Measurements from ENCODE around the gene PDE4DIP.
A peak's percentile ranks its signal among the peaks of the same experiment; 100 is the strongest.
"Not testable (repeated sequence)": the region's sequence is repeated elsewhere in the genome, so short reads cannot be mapped to it uniquely, and the experiment has no call there.

Gene PDE4DIP

DNA sequence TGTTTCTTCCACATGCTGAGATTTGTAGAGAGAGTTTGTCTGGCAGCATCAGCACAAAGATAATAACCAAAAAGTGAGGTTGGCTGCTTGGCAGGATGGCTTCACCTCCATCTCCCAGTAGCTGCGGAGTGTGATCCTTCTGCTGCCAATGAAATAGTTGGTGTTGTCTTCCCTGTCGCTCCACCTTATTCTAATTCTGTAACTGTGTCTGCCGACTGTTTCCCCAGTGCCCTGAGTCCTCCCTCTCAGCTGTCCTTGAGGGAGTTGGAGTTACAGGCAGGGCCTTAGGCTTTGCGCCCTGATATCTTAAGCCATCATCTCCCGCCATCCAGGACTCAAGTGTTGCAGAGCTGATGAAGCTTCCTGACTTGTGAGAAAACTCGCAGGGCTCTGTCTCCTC, 153.2 kb downstream of the PDE4DIP start:
- H3K27ac Mint-ChIP-seq; H3K36me3 Mint-ChIP-seq; ATAC-seq (replicated peaks); H3K27me3 Mint-ChIP-seq; H3K4me1 Mint-ChIP-seq; H3K9me3 Mint-ChIP-seq; H3K4me3 Mint-ChIP-seq; DNase-seq: not testable (repeated sequence)

DNA sequence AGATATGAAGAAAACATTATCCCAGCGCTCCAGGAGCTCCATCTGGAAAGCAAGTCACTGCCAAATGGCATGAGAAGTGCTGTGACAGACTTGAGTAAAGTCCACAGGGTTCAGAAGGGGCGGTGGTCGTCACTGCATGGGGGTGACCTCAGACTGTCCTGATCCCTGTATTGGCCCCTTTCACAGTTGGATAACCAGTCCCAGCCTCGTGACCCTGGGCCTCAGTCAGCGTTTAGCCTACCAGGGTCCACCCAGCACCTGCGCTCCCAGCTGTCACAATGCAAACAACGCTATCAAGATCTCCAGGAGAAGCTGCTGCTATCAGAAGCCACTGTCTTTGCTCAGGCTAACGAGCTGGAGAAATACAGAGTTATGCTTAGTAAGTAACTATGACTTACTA, 158.4 kb downstream of the PDE4DIP start:
- ATAC-seq (replicated peaks); H3K27ac Mint-ChIP-seq; H3K27me3 Mint-ChIP-seq: not testable (repeated sequence)

DNA sequence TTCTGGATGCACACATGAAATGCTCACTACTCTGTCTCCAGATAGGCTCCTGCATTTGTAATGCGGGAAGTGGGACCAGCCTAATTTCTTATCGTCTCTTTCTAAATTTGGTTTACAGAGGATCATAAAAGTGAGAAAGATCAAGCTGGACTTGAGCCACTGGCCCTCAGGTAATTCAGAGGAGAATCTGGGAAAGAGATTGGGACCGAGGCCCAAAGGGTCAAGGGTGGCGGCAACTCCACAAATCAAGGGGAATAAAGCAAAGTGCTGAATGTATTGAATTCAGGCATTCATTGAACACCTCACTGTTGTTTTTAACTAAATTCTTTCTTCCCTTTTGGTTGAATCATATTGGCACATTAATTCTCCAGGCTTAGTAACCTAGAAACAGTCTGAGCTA, 164.1 kb downstream of the PDE4DIP start:
- not testable (repeated sequence) for H3K36me3 Mint-ChIP-seq; H3K27me3 Mint-ChIP-seq; DNase-seq; H3K4me1 Mint-ChIP-seq; H3K4me3 Mint-ChIP-seq; H3K27ac Mint-ChIP-seq; H3K9me3 Mint-ChIP-seq; ATAC-seq (replicated peaks)

More for the DNA sequence above, 158.4 kb downstream of the PDE4DIP start:
- not testable (repeated sequence) for H3K4me3 Mint-ChIP-seq, H3K9me3 Mint-ChIP-seq, DNase-seq, H3K4me1 Mint-ChIP-seq, H3K36me3 Mint-ChIP-seq

DNA sequence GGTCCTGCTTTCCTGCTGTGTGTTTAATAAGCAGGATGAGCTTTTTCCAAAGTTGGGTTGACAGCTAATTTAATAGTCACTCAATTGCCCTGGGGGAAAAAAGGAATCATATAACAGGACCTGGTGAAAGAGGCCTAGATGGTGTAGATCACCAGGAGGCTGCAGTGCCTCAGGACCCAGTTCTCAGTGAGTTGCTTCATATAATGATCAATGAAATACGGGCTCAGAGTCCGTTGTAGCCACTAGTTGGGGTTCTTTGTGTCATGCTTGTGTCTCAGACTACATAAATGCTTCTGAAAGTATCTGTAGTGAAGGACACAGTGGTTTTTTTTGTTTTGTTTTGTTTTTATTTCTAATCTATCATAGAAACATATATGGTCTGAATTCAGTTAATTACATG, 164.5 kb downstream of the PDE4DIP start:
- H3K27ac Mint-ChIP-seq; H3K36me3 Mint-ChIP-seq; H3K4me1 Mint-ChIP-seq; ATAC-seq (replicated peaks); DNase-seq; H3K27me3 Mint-ChIP-seq; H3K9me3 Mint-ChIP-seq; H3K4me3 Mint-ChIP-seq: not testable (repeated sequence)

DNA sequence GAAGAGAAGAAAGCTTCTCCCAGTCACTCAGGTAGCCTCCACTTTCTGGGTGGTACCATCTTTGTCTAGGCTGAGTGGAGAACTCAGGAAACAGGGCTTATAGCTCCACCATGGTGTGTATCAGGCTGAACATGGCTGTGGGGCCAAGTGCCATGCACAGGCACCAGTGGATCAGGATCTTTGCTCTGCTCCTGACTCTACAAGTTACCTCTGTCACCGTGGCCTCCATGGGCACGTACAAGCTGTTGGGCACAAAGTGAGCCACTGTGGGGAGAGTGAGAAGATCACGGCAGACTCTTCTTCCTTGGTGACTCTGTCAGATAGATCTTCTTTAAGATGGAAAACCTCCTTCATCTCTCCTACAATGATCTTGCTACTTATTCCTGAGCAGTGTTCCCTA, 165.5 kb downstream of the PDE4DIP start:
- not testable (repeated sequence) for H3K27ac Mint-ChIP-seq; H3K36me3 Mint-ChIP-seq; H3K4me3 Mint-ChIP-seq; H3K4me1 Mint-ChIP-seq; H3K27me3 Mint-ChIP-seq; ATAC-seq (replicated peaks); H3K9me3 Mint-ChIP-seq; DNase-seq

DNA sequence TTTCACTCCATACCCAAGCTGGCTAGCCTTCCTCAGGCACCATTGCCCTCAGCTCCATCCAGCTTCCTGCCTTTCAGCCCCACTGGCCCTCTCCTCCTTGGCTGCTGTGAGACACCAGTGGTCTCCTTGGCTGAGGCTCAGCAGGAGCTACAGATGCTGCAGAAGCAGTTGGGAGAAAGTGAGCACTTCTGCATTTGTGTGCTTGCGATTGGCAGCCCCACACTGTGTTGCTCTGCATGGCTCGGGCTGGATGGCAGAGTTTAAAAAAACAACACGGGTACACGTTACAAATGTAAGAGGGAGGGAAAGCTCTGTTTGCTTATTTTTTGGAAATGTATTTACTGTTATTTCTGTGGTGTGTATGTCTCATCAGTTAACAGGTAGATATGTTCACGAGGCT, 168.4 kb downstream of the PDE4DIP start:
- H3K4me3 Mint-ChIP-seq, H3K36me3 Mint-ChIP-seq, DNase-seq, H3K9me3 Mint-ChIP-seq, H3K27me3 Mint-ChIP-seq, H3K27ac Mint-ChIP-seq, H3K4me1 Mint-ChIP-seq: not testable (repeated sequence)
- peak; percentile 55 to 67 for ATAC-seq (replicated peaks)

DNA sequence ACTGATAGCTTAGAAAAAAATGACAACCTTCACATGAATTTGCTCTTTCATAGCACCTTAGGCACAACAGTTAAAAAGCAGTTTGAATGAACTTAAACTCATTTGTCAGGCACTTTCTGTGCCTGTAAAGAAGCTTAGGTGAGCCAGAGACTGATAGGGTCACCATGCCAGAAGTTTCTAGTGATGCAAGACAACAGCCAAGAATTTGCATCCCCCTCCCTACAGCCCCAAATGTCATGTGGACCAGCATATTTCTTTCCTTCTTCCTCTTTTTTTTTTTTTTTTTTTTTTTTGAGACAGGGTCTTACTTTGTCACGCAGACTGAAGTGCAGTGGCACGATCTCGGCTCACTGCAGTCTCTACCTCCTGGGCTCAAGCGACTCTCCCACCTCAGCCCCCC, 169.3 kb downstream of the PDE4DIP start:
- not testable (repeated sequence) for H3K4me1 Mint-ChIP-seq, H3K27me3 Mint-ChIP-seq, DNase-seq, H3K27ac Mint-ChIP-seq, H3K36me3 Mint-ChIP-seq, H3K4me3 Mint-ChIP-seq, H3K9me3 Mint-ChIP-seq
- peak; percentile 84 for ATAC-seq (replicated peaks)

DNA sequence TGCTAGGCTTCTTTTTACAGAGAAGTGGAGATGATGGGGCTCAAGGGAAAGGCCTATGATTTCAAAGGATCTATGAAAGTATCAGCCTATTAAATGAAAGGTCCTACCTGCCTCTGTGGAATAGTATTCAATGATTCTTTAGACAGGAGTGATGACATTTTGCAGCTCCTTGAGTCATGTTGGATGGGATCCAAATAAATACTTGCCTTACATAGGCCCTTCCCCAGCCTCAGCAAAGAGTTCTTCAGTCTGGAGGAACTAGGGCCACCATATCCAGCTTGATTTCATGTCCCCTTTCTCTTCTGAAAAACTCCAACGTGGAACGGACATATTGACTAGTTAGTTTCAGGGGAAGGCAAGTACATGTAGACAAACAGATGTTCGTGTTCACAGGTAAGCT, 171.3 kb downstream of the PDE4DIP start:
- not testable (repeated sequence) for H3K36me3 Mint-ChIP-seq; H3K9me3 Mint-ChIP-seq; H3K27ac Mint-ChIP-seq; ATAC-seq (replicated peaks); DNase-seq; H3K4me3 Mint-ChIP-seq; H3K4me1 Mint-ChIP-seq; H3K27me3 Mint-ChIP-seq

DNA sequence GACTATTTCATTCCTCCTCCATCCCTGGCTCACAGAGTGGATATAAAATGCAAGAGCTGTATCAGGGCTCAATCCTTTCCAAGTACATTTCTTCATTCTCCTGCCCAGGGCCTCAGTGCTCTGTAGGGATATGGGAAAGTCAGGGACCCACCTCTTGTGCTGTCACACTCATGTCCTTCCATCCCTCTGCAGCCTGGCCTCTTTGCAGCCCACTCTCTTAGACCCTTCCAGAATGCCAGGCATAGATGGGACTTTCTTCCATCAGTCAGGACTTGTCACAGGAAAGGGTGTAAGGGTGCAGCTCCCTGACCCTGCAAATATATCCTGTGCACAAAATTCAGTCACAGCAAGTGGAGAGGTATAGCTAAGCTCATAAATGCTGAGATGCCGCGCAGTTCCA, 172.4 kb downstream of the PDE4DIP start:
- H3K36me3 Mint-ChIP-seq; DNase-seq; H3K9me3 Mint-ChIP-seq; H3K4me1 Mint-ChIP-seq; H3K4me3 Mint-ChIP-seq; ATAC-seq (replicated peaks); H3K27me3 Mint-ChIP-seq; H3K27ac Mint-ChIP-seq: not testable (repeated sequence)

DNA sequence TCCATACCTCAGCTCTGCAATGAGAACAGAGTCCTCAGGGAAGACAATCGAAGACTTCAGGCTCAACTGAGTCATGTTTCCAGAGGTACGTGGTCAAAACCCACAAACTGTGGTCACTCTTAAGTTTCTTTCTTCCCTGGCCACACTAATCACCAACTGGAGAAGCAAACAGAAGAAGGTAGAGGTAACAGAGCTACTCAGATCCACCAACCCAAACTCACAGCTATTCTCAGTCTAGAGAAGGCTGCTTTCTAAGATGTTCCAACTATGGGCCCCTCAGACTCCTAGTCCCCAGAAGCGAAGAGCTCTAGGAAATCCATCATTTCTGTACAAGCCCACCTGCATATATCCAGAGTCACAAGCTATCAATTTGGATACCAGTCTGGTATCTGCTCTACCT, 174.3 kb downstream of the PDE4DIP start:
- not testable (repeated sequence) for DNase-seq; H3K9me3 Mint-ChIP-seq; H3K4me3 Mint-ChIP-seq; H3K27me3 Mint-ChIP-seq; ATAC-seq (replicated peaks); H3K4me1 Mint-ChIP-seq; H3K36me3 Mint-ChIP-seq; H3K27ac Mint-ChIP-seq

DNA sequence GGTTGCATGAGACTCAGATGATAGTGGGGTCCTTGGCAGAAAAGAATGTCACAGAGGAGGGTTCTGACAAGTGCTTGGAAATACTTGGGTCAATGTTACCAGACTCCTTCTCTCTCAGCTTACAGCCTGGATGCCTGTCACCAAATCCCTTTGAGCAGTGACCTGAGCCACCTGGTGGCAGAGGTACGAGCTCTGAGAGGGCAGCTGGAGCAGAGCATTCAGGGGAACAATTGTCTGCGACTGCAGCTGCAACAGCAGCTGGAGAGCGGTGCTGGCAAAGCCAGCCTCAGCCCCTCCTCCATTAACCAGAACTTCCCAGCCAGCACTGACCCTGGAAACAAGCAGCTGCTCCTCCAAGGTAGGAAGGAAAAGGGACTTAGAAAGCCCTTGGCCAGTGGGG, 180.1 kb downstream of the PDE4DIP start:
- not testable (repeated sequence) for DNase-seq; H3K4me3 Mint-ChIP-seq; H3K27me3 Mint-ChIP-seq; H3K36me3 Mint-ChIP-seq; H3K27ac Mint-ChIP-seq; H3K9me3 Mint-ChIP-seq; ATAC-seq (replicated peaks); H3K4me1 Mint-ChIP-seq

DNA sequence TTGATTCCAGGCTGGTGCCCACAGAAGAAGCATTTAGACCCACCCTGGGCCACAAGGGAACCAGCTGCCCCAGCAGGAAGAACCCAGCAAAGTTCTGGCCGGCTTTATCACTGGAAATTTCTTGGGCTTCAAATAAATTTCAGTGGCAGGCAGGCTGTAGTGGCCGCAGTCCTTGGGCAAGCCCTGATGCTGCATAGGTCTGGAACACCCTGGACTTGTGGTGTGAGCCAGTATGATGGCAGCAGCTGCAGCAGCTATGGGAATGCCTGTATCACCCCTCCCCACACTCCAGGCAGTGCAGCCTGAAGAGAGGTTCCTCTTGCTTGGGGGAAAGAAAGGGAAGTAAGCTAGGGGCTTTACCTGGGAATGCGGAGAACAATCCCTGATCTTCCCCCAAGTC, 189.7 kb downstream of the PDE4DIP start:
- H3K4me1 Mint-ChIP-seq; ATAC-seq (replicated peaks); H3K4me3 Mint-ChIP-seq; DNase-seq; H3K36me3 Mint-ChIP-seq; H3K27me3 Mint-ChIP-seq; H3K27ac Mint-ChIP-seq; H3K9me3 Mint-ChIP-seq: not testable (repeated sequence)

DNA sequence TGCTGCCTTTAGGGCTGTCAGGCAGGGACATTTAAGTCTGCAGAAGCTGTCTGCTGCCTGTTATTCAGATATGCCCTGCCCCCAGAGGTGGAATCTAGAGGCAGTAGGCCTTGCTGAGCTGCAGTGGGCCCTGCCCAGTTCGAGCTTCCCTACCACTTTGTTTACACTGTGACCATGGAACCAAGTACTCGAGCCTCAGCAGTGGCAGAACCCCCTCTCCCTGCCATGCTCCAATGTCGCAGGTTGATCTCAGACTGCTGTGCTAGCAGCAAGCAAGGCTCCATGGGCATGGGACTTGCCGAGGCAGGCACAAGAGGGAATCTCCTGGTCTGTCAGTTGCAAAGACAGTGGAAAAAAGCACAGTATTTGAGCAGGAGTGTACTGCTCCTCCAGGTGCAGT, 198.8 kb downstream of the PDE4DIP start:
- peaks cover 1 to 11% of the 10 kb centered on the region in 2 donors for H3K36me3 Mint-ChIP-seq
- not testable (repeated sequence) for H3K4me1 Mint-ChIP-seq; H3K27ac Mint-ChIP-seq; H3K9me3 Mint-ChIP-seq; DNase-seq; H3K4me3 Mint-ChIP-seq; ATAC-seq (replicated peaks)
- H3K27me3 Mint-ChIP-seq, result peaks cover 4 to 17% of the 10 kb centered on the region in 2 donors

DNA sequence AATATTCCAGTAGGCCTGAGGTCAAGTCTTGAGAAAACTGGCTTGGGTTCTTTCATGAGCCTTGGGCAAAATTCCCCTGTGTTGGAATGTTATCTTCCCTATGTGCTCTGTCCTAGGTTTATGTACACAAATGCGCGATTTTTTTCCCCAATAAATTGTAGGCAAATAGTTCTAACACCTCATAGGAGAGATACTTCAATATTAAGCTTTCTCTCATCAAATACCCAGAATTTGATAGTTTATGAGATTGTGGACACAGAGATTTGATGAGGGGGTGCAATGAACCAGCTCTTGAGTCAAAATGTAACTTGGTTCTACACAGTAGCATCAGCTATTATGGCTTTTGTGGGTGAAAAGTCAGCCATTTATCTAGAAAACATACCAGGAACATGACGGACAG, 220.4 kb downstream of the PDE4DIP start:
- H3K9me3 Mint-ChIP-seq; H3K4me1 Mint-ChIP-seq; H3K4me3 Mint-ChIP-seq; ATAC-seq (replicated peaks); DNase-seq; H3K27me3 Mint-ChIP-seq; H3K27ac Mint-ChIP-seq: not testable (repeated sequence)
- peaks cover 15 to 20% of the 10 kb centered on the region in 2 donors for H3K36me3 Mint-ChIP-seq

DNA sequence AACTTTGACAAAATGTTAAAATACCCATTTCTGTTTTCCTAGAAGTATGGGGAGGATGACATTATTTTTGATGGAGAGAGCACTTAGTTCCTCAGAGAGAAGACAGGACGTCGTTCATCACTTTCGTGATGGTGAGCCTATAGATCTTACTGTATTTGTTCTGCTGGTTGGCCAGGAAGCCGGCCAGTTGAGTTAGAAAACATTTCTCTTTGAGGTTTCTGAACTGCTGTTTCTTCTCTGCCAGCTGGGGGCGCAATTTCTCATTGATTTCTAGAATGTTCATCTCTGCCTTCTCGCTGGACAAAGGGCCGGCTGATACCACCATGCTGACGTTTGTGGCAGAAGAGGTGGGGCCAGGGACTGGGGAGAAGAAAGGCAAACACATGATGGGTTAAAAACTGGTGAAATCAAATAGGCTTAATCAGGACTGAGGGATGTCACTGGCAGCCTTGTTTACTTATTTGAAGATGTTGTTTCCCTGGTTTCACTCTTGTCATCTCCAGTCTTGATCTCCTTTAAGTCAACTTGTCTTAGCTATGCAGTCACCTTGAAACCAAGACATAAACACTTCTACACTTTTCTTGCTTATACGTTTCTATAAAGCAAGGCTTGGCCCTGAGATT, 231.4 kb downstream of the PDE4DIP start:
- H3K27ac Mint-ChIP-seq; DNase-seq; H3K9me3 Mint-ChIP-seq; ATAC-seq (replicated peaks); H3K4me1 Mint-ChIP-seq; H3K27me3 Mint-ChIP-seq; H3K4me3 Mint-ChIP-seq; H3K36me3 Mint-ChIP-seq: not testable (repeated sequence)
